Activated naive CD4-positive, alpha-beta T cell treated with Interleukin-2 at 50 U/mL for 16 hours (primary cell): Measurements from ENCODE around the gene FAM216A.
"Not testable (repeated sequence)": the region's sequence is repeated elsewhere in the genome, so short reads cannot be mapped to it uniquely, and the experiment has no call there.

Experiments used
- DNase-seq: peaks from one replicate; pipeline ENCODE4 v3.0.0-alpha.2; 2020

The FAM216A gene

GRCh38 chr12:110501752-110502738 lies 33.4 kb downstream of the FAM216A start, which contains the start of the genes RAD9B and VPS29:
Gene RAD9B (plus strand): TSS chr12:110502331. CDS start chr12:110502338, 7 bp downstream.
Gene VPS29 (minus strand): TSS chr12:110502111. CDS start chr12:110502051, 60 bp downstream.
- DNase-seq = peak; percentile 99

- DNase-seq = no peak
These were observed 34.8 kb downstream of the FAM216A start for GRCh38 chr12:110503432-110503831.

DNA sequence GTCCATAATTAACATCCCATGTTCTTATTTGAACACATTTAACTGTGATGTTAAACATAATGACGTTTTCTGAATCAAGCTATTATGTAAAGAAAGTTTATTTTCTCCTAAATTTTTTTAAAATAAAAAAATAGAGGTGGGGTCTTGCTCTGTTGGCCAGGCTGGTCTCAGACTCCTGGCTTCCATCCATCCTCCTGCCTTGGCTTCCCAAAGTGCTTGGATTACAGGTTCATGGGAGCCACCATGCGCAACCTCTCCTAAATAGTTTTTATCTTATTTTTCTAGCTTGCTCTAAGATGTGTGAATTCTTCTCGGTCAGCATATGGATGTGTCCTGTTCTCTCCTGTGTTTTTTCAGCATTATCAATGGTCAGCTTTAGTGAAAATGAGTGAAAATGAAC lies 36.7 kb downstream of the FAM216A start:
- DNase-seq = no peak

GRCh38 chr12:110508071-110508586 lies 39.5 kb downstream of the FAM216A start:
- no peak for DNase-seq

DNA sequence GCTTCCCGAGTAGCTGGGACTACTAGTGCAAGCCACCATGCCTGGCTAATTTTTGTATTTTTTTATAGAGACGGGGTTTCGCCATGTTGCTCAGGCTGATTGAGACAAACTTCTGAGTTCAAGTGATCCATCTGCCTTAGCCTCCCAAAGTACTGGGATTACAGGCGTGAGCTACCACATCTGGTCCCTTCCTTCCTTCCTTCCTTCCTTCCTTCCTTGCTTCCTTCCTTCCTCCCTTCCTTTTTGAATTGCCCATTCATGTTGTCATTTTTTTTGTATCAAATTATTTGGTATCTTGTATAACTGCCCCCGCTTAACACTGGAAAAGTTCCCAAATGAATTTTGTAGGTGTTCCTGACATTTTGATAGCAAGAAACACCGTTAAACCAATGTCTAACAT lies 45.2 kb downstream of the FAM216A start:
- no peak for DNase-seq

- DNase-seq = no peak
These were observed 45.7 kb downstream of the FAM216A start for GRCh38 chr12:110514363-110514762.

- no peak for DNase-seq
These were observed 48.4 kb downstream of the FAM216A start for GRCh38 chr12:110516995-110517394.

GRCh38 chr12:110518014-110518413 lies 49.4 kb downstream of the FAM216A start:
- not testable (repeated sequence) for DNase-seq

DNA sequence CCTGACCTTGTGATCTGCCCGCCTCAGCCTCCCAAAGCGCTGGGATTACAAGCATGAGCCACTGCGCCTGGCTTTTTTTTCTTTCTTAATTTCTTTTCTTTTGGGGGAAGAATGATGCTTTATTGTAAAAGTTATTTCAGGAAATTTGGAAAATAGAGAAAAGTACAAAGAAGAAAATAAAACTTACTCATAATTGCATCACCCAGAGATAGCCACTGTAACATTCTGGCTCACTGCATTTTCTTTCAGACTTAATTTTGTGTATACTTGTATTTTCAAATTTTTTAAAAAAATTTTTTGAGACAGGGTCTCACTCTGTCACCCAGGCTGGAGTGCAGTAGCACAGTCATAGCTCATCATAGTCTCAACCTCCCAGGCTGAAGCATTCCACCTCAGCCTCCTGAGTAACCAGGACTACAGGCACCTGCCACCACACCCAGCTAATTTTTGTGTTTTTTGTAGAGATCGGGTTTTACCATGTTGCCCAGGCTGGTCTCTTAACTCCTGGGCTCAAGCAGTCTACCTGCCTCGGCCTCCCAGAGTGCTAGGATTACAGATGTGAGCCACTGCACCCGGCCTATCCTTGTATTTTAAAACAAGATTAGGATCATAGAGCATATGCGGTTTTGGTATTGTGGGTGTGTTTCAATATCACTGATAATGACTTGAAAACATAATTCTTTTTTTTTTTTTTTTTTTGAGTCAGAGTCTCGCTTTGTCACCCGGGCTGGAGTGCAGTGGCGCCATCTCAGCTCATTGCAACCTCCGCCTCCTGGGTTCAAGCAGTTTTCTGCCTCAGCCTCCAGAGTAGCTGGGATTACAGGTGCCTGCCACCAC lies 52.4 kb downstream of the FAM216A start:
- peak; percentile 51 for DNase-seq

DNA sequence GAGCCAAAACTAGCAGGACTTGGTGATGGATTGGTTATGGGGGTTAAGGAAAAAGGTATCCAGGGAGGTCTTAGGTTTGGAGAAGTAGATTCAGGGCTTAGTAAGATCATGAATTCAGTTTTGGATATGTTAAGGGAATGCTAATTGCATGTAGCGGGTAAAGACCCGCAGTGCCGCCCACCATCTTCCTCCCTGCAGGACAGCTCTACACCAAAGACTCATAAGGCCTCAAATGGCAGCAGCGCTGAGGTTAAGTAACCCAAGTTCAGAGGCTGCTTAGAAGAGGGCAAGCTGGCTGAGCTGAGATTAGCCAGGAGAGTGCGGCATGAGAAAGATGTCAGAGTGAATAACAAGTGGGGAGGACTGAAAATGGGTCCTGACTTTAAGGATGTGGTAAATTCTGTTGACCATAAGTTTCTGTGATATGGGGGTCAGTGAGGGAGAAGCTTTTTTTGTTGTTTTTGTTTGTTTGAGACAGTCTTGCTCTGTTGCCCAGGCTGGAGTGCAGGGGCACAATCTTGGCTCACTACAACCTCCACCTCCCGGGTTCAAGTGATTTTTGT lies 59.7 kb downstream of the FAM216A start:
- no peak for DNase-seq

GRCh38 chr12:110530511-110530910 lies 61.9 kb downstream of the FAM216A start:
- DNase-seq = no peak

DNA sequence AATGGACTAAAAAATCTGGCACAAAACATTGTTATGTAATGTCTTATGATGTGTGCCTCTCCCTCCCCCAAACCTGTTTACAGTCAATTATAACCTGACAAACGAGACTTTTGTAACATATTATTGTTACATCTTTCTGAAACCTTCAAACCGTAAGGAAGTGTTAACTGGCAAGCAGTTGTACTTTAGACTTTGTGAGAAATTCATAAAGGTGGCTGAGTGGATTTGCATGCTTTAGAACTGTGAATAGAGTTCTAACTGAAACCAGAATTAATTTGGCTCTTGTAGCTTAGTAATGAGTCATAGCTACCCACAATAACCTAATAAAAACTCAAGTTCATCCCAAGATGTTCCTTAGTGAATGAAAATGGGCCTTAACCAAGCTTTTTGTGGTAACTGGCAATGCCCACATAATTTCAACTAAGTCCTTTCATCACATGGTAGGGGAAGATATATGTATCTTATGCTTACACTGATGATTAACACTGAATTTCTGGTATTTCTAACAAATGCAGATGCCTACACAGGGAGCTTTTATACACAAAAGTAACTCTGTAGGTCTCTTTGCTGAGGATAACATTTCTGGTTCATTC lies 63.2 kb downstream of the FAM216A start:
- no peak for DNase-seq

DNA sequence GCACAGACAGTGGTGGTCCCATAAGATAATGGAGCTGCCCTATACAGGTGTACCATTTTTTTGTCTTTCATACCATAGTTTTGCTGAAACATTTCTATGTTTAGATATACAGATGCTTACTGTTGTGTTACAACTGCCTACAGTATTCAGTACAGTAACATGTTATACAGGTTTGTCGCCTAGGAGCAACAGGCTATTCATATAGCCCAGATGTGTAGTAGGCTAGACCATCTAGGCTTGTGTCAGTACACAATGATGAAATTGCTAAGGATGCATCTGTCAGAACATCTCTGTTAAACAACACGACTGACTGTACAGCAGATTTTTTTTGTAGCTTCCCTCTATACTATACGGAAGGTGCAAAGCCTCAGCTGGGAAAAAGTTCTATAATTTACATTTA lies 64.0 kb downstream of the FAM216A start:
- DNase-seq = no peak

GRCh38 chr12:110533607-110534006 lies 65.0 kb downstream of the FAM216A start:
- DNase-seq = no peak

DNA sequence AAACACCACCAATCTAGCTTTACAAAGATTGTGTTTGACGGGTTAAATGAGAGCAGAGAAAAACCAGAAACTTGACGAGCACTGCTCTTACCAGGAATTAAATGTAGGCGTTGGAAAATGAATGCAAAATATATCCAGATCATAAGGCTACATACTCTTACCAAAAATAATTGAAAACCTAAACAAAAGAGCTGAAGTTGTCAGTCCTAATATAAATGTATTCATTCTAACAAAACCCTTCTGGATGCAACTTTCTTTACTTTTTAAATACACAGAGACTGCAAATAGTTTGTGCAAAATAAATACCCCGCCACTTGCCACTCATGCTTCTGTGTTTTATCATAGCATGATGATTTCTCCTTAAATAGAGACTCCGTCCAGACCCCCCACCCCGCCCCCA lies 66.2 kb downstream of the FAM216A start:
- no peak for DNase-seq

DNA sequence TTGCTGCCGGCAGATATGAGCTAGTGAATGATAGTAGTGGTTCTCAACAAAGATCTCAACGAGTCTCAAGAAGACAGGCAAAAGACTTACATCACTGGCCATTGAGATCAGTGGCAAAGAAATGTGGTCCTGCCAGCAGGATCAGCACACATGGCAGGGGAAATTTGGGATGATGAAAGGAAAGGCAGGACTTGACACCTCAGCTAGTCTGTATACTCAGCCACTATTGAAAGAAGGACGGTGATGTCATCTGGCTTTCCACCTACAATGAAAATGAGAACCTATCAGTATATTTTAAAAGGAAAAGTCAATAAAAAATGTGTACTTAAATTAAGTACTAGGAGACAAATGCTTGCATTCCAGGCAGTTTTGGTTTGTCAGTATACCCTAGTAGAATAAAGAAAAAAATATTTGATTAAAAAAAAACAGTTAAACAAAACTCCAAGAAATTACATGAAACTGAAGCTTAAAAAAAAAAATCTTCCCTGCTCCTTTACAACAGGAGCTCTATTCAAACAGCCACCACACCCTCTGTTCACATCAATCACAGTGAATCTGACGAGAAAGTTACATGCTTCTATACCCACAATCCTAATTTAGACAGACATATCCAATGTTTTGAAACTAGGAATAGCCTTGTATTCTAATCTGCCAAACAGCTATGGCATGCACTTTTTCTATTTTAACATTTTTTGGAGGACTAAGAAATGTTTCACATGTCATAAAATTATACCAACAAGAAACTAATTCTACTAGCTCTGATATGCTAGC lies 68.4 kb downstream of the FAM216A start:
- no peak for DNase-seq

- DNase-seq = no peak
These were observed 69.2 kb downstream of the FAM216A start for GRCh38 chr12:110537605-110538409.

- no peak for DNase-seq
These were observed 70.4 kb downstream of the FAM216A start for GRCh38 chr12:110538869-110539622.
